GM18907 (cell line): Measurements from ENCODE around the gene ZSWIM5.
"Not testable (repeated sequence)": the region's sequence is repeated elsewhere in the genome, so short reads cannot be mapped to it uniquely, and the experiment has no call there.

Experiments
- ATAC-seq: cut with Tn5 transposase; IDR thresholded peaks from one replicate; pipeline ENCODE4 v1.9.1; 2021; ENCODE audit warnings: mild to moderate bottlenecking, moderate library complexity; ENCODE audit not compliant: unreplicated experiment

Gene ZSWIM5

DNA sequence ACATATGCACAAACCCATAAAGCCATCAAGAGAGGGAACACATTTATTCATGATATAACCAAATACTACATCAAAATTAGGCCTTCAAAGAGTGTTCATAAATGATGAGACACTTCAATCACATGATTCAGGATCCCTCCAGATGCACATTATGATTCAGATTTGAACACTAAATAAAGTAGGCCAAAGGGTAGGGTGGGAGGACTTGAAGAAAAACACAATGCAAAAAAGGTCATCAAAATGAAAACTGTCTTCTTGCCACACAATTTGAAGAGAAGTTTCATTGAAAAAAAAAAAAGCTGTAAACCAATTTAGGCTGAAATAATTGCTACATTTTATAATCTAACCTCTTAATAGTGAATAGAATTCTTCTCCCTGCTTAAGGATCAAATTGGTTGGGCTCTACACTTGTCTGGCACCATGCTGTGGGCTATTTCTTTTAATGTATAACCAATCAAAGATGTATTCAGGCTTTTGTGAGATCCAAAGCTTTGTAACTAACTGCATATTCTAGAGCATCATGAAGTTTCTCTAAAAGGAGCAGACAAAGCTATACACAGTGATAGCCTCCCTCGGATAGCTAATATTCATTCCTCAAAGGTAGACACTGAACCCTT, 58.1 kb downstream of the ZSWIM5 start:
- ATAC-seq, result no peak

DNA sequence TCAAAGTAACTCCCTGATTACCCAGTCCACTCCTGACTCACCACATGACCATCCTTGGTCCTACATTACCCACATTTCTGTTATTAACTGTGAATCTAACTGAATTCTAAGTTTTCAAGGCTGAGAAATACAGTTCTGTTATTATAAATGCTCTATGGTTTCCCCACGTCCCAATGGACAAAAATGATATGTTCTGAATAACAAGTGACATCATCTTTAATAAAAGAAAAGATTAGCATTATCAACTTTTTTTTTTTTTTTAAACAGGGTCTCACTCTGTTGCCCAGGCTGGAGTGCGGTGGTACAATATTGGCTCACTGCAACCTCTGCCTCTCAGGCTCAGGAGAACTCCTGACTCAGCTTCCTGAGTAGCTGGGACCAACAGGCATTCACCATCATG, 59.6 kb downstream of the ZSWIM5 start:
- ATAC-seq, result no peak

DNA sequence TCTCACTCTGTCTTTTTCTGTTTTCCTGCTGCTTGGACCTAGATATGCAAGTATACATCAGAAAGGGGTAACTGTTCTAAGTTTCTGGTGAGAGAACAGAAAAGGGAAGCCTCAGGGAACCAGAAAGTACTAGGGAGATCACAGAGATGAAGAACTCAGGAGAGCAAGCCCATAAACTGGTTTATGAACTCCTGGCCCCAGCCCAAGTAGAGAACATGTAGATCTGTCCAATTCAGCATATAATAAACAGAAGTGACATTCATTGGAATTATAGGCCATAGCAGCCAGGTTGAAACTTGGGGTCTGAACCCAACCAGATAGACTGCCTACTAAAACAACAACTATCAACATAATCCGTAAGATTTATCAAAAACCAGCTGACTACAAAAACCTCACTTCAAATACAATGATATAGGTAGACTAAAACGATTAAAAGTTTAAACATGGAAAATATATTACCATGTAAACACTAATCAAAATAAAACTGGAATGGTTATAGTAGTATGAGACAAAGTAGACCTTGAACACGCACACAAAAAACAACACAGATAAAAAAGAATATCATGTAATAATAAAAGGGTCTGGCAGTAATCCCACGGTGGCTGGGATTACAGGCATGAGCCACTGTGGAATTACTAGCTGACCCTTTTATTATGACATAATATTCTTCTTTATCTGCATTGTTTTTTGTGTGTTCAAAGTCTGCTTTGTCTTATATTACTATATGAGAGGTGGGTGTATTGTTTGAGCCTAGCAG, 65.0 kb downstream of the ZSWIM5 start:
- ATAC-seq, result no peak

DNA sequence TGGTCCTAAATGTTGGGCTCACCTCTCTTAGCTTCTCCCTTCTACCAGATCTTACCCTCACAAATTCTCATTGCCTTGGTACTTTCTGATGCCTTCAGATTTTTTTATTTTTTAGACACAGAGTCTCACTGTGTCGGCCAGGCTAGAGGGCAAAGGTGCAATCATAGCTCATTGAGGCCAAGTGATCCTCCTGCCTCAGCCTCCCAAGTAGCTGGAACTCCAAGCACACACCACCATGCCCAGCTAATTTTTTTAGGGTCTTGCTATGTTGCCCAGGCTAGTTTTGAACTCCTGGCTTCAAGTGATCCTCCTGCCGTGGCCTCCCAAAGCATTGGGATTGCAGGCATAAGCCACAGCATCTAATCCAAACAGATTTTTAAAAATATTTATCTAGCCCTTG, 69.4 kb downstream of the ZSWIM5 start:
- ATAC-seq, result no peak

DNA sequence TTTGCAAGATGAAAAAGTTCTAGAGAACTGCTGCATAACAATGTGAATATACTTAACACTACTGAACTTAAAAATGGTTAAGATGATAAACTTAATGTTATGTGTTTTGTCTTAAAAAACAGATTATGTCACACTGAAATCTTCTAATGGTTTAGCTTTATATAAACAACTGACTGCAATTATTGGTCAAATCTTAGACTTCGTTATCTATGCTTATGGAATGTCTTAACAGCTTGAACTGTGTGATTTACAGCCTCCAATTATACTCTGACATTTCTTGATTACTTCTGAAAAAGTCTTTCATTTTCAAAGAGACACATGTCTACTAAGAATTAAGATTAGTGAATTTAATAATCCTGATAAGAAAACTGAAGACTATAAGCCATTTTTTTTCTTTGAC, 71.1 kb downstream of the ZSWIM5 start:
- ATAC-seq, result no peak

DNA sequence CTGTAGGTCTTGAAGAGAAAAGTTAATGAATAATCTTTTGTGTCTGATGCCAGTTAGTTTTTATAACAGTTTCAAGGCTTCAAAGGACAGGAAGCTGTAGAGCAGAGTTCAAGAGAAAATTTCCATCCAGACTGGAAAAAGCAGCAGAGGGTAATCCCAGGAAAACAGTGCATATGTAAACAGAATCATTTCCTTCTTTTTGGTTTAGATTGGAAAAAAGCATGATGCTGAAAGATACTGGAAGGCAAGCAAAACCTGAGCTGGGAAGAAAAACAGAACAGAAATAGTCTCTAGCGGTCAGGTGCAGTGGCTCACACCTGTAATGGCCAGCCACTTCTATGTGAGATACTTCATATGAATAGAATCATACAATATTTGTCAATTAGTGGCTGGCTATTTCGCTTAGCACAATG, 71.9 kb downstream of the ZSWIM5 start:
- ATAC-seq, result no peak

DNA sequence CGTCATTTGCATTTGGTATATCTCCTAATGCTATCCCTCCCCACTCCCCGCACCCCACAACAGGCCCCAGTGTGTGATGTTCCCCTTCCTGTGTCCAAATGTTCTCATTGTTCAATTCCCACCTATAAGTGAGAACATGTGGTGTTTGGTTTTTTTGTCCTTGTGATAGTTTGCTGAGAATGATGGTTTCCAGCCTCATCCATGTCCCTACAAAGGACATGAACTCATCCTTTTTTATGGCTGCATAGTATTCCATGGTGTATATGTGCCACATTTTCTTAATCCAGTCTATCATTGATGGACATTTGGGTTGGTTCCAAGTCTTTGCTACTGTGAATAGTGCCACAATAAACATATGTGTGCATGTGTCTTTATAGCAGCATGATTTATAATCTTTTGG, 73.7 kb downstream of the ZSWIM5 start:
- not testable (repeated sequence) for ATAC-seq

DNA sequence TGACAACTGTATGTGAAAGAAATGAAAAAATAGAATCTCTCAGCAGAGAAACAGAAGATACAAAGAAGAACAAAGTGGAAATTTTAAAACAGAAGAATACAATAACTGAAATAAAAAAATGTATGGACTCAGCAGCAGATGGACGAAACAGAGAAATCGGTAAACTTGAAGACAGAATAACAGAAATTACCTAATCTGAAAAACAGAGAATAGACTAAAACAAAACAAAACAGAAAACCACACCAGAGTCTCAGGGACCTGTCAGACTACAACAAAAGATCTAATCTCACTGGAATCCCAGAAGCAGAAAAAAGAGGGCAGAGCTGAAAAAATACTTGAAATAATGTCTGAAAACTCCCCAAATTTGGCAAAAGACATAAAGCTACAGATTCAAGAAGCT, 83.0 kb downstream of the ZSWIM5 start:
- ATAC-seq, result no peak

DNA sequence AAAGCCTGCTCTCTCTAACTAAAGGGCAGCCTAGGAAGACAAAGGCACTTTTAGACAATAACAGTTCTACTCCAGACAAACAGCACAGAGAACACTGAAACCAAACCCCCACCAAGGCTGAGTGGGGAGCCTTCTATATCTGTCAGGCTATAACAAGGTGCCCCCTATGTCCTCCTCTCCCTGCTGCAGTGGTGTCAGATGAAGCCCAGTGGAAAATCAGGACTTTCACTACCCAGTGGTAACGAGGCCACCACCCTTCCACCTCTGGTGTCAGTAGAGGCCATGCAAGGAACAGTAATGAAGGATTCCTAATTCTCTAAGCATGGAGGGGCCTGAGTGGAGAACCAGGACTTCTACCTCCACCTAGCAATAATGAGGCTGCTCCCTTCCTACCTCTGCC, 83.7 kb downstream of the ZSWIM5 start:
- ATAC-seq, result no peak

DNA sequence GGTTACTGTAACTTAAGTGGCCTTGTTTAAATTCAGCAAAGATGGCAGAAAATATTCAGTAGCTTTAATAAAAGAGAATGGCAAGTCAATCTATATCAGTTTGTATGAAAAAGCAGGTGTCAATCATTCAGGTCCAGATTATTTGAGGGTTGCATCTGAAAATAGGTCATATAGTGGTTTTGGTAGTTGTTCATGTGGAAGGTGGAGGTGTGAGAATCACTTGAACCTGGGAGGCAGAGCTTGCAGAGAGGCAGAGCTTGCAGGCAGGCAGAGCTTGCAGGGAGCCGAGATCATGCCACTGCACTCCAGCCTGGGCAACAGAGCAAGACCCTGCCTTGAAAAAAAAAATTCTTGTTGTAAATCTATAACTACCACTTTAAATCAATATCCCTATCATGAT, 88.6 kb downstream of the ZSWIM5 start:
- ATAC-seq, result no peak

DNA sequence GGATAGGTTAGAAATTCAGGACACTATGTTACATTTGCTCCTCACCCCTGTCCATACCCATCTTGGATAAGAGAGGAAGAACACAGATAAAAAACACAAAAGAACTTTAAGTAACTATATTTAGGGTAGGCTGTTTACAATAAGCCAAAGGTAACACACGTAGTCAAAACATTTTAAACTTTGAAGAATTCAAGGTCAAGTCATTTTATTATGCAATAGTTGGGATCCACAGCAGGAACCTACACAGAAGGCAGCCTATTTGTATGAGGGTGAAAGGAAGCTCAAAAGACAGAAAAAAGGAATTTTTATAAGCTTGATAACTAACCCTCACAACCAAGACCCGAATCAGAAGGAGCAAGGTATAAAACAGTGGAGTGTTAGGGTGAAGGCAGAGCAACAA, 89.6 kb downstream of the ZSWIM5 start:
- ATAC-seq, result no peak

DNA sequence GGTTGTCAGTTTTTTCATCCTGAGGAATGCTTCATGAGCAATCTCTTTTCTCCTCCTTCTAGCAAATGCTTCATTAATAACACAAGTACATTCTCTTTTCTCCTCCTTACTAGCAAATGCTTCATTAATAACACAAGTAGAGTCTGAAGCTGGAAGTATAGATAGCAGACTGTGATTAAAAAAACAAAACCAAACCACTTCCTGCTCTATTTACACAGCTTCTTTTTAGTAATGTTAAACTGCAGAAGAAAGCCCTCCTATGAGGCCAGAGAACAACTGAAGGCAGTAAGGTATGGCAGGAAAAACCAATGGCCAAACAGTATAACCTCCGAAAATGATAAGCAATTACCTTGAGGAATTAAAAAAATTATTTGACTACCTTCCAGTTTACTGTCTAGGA, 90.1 kb downstream of the ZSWIM5 start:
- ATAC-seq, result no peak

DNA sequence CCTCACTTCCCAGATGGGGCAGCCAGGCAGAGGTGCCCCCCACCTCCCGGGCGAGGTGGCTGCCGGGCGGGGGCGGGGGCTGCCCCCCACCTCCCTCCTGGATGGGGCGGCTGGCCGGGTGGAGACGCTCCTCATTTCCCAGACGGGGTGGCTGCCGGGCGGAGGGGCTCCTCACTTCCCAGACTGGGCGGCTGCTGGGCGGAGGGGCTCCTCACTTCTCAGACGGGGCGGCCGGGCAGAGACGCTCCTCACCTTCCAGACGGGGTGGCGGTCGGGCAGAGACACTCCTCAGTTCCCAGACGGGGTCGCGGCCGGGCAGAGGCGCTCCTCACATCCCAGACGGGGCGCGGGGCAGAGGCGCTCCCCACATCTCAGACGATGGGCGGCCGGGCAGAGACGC, 91.2 kb downstream of the ZSWIM5 start:
- ATAC-seq, result not testable (repeated sequence)

DNA sequence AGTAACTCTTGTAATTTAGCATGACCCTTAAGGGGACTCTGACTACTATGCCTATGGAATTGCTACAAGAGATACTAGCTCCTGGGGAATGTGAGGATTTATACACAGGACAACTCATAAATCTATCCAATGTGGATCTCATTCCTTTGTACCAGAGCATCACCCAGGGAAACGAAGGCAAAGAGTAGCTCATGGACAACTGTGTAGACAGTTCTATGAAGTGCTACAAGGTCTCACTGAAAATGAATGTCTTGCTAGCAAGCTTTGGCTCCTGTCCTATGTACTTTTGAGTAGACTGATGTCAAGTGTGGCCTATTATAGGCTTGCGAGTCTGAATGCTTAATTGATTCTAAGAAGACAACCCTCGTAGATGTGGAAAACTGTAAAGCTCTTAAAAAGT, 93.7 kb downstream of the ZSWIM5 start:
- no peak for ATAC-seq

DNA sequence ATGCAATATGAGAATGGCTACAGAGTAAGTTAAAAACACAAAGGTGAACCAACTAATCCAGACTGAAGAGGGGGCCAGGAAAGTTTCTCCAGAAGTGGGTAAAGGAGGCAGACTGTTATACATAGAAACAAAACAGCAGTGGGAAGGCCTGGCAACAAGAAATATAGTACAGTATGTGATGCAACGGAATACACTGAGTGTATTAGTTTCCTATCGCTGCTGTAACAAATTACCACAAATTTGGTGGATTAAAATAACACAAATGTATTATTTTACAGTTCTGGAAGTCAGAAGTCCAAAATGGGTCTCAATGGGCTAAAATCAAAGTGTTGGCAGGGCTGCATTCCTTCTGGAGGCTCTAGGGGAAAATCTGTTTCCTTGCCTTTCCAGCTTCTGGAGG, 95.2 kb downstream of the ZSWIM5 start:
- no peak for ATAC-seq

DNA sequence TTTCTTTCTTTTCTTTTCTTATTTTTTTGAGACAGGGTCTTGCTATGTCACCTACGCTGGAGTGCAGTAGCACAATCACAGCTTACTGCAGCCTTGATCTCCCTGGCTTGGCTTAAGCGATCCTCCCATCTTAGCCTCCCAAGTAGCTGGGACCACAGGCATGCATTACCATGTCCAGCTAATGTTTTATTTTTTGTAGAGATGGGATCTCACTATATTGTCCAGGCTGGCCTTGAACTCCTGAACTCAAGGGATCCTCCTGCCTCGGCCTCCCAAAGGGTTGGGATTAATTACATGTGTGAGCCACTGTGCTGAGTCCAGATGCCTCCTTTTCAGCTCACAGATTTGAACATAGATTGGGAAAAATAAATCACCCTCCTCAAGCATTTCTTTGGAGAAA, 98.6 kb downstream of the ZSWIM5 start:
- no peak for ATAC-seq

DNA sequence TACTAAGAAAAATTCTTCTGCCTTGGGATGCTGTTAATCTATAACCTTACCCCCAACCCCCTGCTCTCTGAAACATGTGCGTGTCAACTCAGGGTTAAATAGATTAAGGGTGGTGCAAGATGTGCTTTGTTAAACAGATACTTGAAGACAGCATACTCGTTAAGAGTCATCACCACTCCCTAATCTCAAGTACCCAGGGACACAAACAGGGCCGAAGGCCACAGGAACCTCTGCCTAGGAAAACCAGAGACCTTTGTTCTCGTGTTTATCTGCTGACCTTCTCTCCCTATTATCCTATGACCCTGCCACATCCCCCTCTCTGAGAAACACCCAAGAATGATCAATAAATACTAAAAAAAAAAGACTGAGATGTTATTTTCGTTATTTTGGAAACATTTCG, 99.5 kb downstream of the ZSWIM5 start:
- ATAC-seq, result not testable (repeated sequence)

DNA sequence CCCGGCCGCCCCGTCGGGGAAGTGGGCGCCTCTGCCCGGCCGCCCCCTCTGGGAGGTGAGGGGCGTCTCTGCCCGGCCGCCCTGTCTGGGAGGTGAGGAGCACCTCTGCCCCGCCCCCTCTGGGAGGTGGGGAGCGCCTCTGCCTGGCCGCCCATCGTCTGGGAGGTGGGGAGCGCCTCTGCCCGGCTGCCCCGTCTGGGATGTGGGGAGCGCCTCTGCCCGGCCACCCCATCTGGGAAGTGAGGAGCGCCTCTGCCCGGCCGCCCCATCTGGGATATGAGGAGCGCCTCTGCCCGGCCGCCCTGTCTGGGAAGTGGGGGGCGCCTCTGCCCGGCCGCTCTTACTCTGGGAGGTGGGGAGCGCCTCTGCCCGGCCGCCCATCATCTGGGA, 100.3 kb downstream of the ZSWIM5 start:
- ATAC-seq, result not testable (repeated sequence)

DNA sequence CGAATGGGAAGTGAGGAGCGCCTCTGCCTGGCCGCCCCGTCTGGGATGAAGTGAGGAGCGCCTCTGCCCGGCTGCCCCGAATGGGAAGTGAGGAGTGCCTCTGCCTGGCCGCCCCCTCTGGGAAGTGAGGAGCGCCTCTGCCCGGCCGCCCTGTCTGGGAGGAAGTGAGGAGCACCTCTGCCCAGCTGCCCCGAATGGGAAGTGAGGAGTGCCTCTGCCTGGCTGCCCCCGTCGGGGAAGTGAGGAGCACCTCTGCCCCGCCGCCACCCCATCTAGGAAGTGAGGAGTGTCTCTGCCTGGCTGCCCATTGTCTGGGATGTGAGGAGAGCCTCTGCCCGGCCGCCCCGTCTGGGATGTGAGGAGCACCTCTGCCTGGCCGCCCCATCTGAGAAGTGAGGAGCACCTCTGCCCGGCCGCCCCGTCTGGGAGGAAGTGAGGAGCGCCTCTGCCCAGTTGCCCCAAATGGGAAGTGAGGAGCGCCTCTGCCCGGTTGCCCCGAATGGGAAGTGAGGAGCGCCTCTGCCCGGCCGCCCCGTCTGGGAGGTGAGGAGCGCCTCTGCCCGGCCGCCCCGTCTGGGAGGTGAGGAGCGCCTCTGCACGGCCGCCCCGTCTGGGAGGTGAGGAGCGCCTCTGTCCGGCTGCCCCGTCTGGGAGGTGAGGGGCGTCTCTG, 100.8 kb downstream of the ZSWIM5 start:
- not testable (repeated sequence) for ATAC-seq

DNA sequence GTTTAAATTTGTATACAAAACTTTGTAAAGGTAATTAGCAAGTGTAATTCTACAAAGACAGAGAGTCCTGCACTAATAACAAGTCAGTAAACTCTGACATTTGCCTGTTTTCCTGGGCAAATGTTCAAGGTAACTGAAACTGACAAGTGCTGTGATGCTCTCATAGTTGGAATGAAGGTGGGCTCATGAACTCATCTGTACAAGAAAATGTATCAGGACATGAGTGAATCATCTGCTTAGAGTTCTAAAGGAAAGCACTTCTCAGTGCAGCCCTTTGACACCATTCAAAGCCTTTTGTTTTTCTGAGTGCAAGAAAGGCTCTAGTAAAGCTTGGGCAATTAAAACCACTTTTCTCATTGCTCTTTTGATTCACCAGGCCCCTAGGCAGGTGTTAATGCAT, 102.9 kb downstream of the ZSWIM5 start:
- ATAC-seq, result no peak

DNA sequence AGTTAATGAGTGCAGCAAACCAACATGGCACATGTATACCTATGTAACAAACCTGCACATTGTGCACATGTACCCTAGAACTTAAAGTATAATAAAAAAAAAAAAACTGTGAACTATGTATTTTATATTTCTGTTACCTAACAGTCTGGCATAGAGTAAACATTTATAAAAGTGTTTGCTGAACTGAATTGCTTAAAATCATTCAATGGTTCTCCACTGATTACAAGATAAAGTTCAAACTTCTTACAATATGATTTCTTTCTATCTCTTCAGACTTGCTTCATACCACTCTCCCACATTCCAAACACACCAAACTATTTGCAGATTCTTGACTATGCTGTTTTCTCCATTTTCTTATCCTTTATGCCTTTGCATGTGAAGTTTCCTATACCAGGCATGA, 104.5 kb downstream of the ZSWIM5 start:
- no peak for ATAC-seq

DNA sequence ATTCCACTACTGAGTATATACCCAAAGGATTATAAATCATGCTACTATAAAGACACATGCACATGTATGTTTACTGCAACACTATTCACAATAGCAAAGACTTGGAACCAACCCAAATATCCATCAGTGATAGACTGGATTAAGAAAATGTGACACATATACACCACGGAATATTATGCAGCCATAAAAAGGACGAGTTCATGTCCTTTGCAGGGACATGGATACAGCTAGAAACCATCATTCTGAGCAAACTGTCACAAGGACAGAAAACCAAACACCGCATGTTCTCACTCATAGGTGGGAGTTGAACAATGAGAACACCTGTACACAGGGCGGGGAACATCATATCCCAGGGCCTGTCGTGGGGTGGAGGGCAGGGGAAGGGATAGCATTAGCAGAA, 104.9 kb downstream of the ZSWIM5 start:
- not testable (repeated sequence) for ATAC-seq
